Nasal cavity respiratory epithelium epithelial cell of viscerocranial mucosa (primary cell): ENCODE data around the gene ROM1. TPM values are rescaled to one million over a fixed set of nuclear protein-coding genes. Genes with fewer than 3 reads are reported as not detected.

ENCODE experiments used
- total RNA-seq: library from RNA; depleted of rRNA; stranded (reverse); fragments of >200 nt; gene quantifications from 2 replicates; pipeline ENCODE4 v1.2.3, GENCODE V29; 2014

The ROM1 gene
- 1.7 and 1.9 TPM in 2 replicates for total RNA-seq

GRCh38 chr11:62612366-62613290 lies at the start of gene ROM1, which contains the start of gene EML3:
ROM1 (plus strand) TSS chr11:62613257; CDS start chr11:62613282, 25 bp downstream.
EML3 (minus strand) TSS chr11:62612775; CDS start chr11:62612457, 318 bp downstream.

GRCh38 chr11:62573592-62574362 lies 39.3 kb upstream of the ROM1 start, which contains the start of gene EEF1G:
EEF1G (minus strand) TSS chr11:62573891; CDS start chr11:62573842, 49 bp downstream.

GRCh38 chr11:62591448-62592145 lies 21.5 kb upstream of the ROM1 start, which contains the start of gene TUT1:
TUT1 (minus strand) TSS chr11:62591523; CDS start chr11:62591485, 38 bp downstream.

GRCh38 chr11:62601372-62602140 lies 11.5 kb upstream of the ROM1 start, which contains the start of gene MTA2:
MTA2 (minus strand) TSS chr11:62601865; CDS start chr11:62601450, 415 bp downstream.

GRCh38 chr11:62621567-62622470 lies 8.8 kb downstream of the ROM1 start, which contains the start of gene B3GAT3:
B3GAT3 (minus strand) TSS chr11:62621986; CDS start chr11:62621947, 39 bp downstream.

GRCh38 chr11:62645946-62646824 lies 33.1 kb downstream of the ROM1 start, which contains the start of gene GANAB:
GANAB (minus strand) TSS chr11:62646613; CDS start chr11:62646599, 14 bp downstream.

Other genes starting within 250 kb of the ROM1 start
- gene SCGB1A1, start 194.2 kb upstream of the ROM1 start, total RNA-seq: not detected in 2 replicates
- 265 and 856 TPM in 2 replicates for gene AHNAK, start 66.5 kb upstream of the ROM1 start, total RNA-seq
- gene EEF1G, start 39.4 kb upstream of the ROM1 start, total RNA-seq: 1,482 and 1,970 TPM in 2 replicates
- 9.1 and 11.3 TPM in 2 replicates for gene TUT1, start 21.7 kb upstream of the ROM1 start, total RNA-seq
- gene MTA2, start 11.4 kb upstream of the ROM1 start, total RNA-seq: 183 and 215 TPM in 2 replicates
- gene EML3, start 482 bp upstream of the ROM1 start, total RNA-seq: 7.9 and 16.2 TPM in 2 replicates
- gene B3GAT3, start 8.7 kb downstream of the ROM1 start, total RNA-seq: 24.9 and 33.7 TPM in 2 replicates
- gene GANAB, start 33.4 kb downstream of the ROM1 start, total RNA-seq: 195 and 220 TPM in 2 replicates
- 23.6 and 29.2 TPM in 2 replicates for gene INTS5, start 40.0 kb downstream of the ROM1 start, total RNA-seq
- 21.0 and 61.2 TPM in 2 replicates for gene C11orf98, start 52.0 kb downstream of the ROM1 start, total RNA-seq
- gene CSKMT, start 52.1 kb downstream of the ROM1 start, total RNA-seq: 5.1 and 14.0 TPM in 2 replicates
- gene UQCC3, start 58.4 kb downstream of the ROM1 start, total RNA-seq: 10.8 and 22.6 TPM in 2 replicates
- 1.4 and 1.9 TPM in 2 replicates for gene LBHD1, start 59.0 kb downstream of the ROM1 start, total RNA-seq
- gene UBXN1, start 65.8 kb downstream of the ROM1 start, total RNA-seq: 139 and 221 TPM in 2 replicates
- gene LRRN4CL, start 76.3 kb downstream of the ROM1 start, total RNA-seq: 0.14 and 1.4 TPM in 2 replicates
- gene BSCL2, start 94.2 kb downstream of the ROM1 start, total RNA-seq: 18.1 and 22.0 TPM in 2 replicates
- gene GNG3, start 94.4 kb downstream of the ROM1 start, total RNA-seq: not detected in 2 replicates
- gene HNRNPUL2, start 114.2 kb downstream of the ROM1 start, total RNA-seq: 11.6 and 20.6 TPM in 2 replicates
- gene TTC9C, start 115.2 kb downstream of the ROM1 start, total RNA-seq: 18.1 and 31.4 TPM in 2 replicates
- gene ZBTB3, start 140.9 kb downstream of the ROM1 start, total RNA-seq: 9.2 and 13.0 TPM in 2 replicates
- gene POLR2G, start 148.3 kb downstream of the ROM1 start, total RNA-seq: 55.4 and 87.8 TPM in 2 replicates
- gene TAF6L, start 158.1 kb downstream of the ROM1 start, total RNA-seq: 19.1 and 21.2 TPM in 2 replicates
- 24.3 and 35.5 TPM in 2 replicates for gene TMEM179B, start 174.1 kb downstream of the ROM1 start, total RNA-seq
- gene TMEM223, start 178.7 kb downstream of the ROM1 start, total RNA-seq: 10.5 and 17.1 TPM in 2 replicates
- 14.0 and 37.4 TPM in 2 replicates for gene NXF1, start 192.2 kb downstream of the ROM1 start, total RNA-seq
- 29.7 and 47.2 TPM in 2 replicates for gene STX5, start 218.8 kb downstream of the ROM1 start, total RNA-seq
- not detected in 2 replicates for gene TEX54, start 219.6 kb downstream of the ROM1 start, total RNA-seq
- 68.5 and 89.2 TPM in 2 replicates for gene WDR74, start 226.3 kb downstream of the ROM1 start, total RNA-seq